GM23248 (cell line): ENCODE results near the gene ZNF586. TPM values are rescaled to one million over a fixed set of nuclear protein-coding genes. Genes with fewer than 3 reads are reported as not detected.
"Not testable (repeated sequence)": the region's sequence is repeated elsewhere in the genome, so short reads cannot be mapped to it uniquely, and the experiment has no call there.

ENCODE experiments used
- DNase-seq: peaks from one replicate; pipeline ENCODE4 v3.0.0-alpha.2; 2015
- H2AFZ ChIP-seq: fragments of 200-600 bp; sonication (generic); 2 replicates; pipeline ENCODE4 v1.6.1; 2016; ENCODE audit warnings: antibody characterized with exemption
- H3F3A ChIP-seq: fragments of 200-600 bp; sonication (generic); 2 replicates; pipeline ENCODE4 v1.6.1; 2016; ENCODE audit warnings: mild to moderate bottlenecking, antibody characterized with exemption, mixed run types; ENCODE audit not compliant: insufficient read depth
- H3K27ac ChIP-seq: fragments of 200-600 bp; sonication (generic); 2 replicates; pipeline ENCODE4 v1.5.1; 2016; ENCODE audit warnings: mild to moderate bottlenecking
- H3K27me3 ChIP-seq: fragments of 200-600 bp; sonication (generic); replicated peaks from 2 replicates; pipeline ENCODE4 v1.6.1; 2016; ENCODE audit warnings: mild to moderate bottlenecking; ENCODE audit not compliant: insufficient read depth
- H3K36me3 ChIP-seq: fragments of 200-600 bp; sonication (generic); 2 replicates; pipeline ENCODE4 v1.6.1; 2016; ENCODE audit warnings: low read depth, mild to moderate bottlenecking
- H3K4me1 ChIP-seq: fragments of 200-600 bp; sonication (generic); 2 replicates; pipeline ENCODE4 v1.6.1; 2016; ENCODE audit warnings: mild to moderate bottlenecking; ENCODE audit not compliant: insufficient read depth
- H3K4me2 ChIP-seq: fragments of 200-600 bp; sonication (generic); one replicate; pipeline ENCODE4 v1.6.1; 2016; ENCODE audit warnings: mild to moderate bottlenecking; ENCODE audit not compliant: unreplicated experiment
- H3K4me3 ChIP-seq: fragments of 200-600 bp; sonication (generic); 2 replicates; pipeline ENCODE4 v1.5.1; 2016; ENCODE audit warnings: mild to moderate bottlenecking
- H3K79me2 ChIP-seq: fragments of 200-600 bp; sonication (generic); 2 replicates; pipeline ENCODE4 v1.6.1; 2016; ENCODE audit warnings: mild to moderate bottlenecking; ENCODE audit not compliant: insufficient read depth
- H3K9ac ChIP-seq: fragments of 200-600 bp; sonication (generic); 2 replicates; pipeline ENCODE4 v1.6.1; 2016; ENCODE audit warnings: mild to moderate bottlenecking
- H3K9me2 ChIP-seq: fragments of 200-600 bp; sonication (generic); 2 replicates; pipeline ENCODE4 v1.6.1; 2016; ENCODE audit warnings: mixed run types, mild to moderate bottlenecking, moderate library complexity; ENCODE audit not compliant: insufficient read depth
- H3K9me3 ChIP-seq: fragments of 200-600 bp; sonication (generic); one replicate; pipeline ENCODE4 v1.6.1; 2017; ENCODE audit warnings: low read depth
- H4K20me1 ChIP-seq: fragments of 200-600 bp; sonication (generic); 2 replicates; pipeline ENCODE4 v1.6.0; 2016; ENCODE audit not compliant: insufficient read depth
- EZH2 ChIP-seq: fragments of 200-600 bp; sonication (generic); IDR thresholded peaks from 2 replicates; pipeline ENCODE4 v1.6.1; 2018; ENCODE audit warnings: antibody characterized with exemption, mild to moderate bottlenecking; ENCODE audit not compliant: insufficient read depth, poor library complexity, severe bottlenecking
- EZH2phosphoT487 ChIP-seq: fragments of 200-600 bp; sonication (generic); IDR thresholded peaks from 2 replicates; pipeline ENCODE4 v1.6.1; 2018; ENCODE audit warnings: antibody characterized with exemption, moderate library complexity, mild to moderate bottlenecking, low read depth; ENCODE audit not compliant: insufficient read depth
- WGBS, 2 experiments: methylation state at CpG; one replicate each; pipeline ENCODE4 v1.1.6; 2015 to 2017; ENCODE audit warnings: low lambda C conversion rate in 2 of 2, low coverage in 1 of 2; ENCODE audit errors: missing lambda C conversion rate in 2 of 2; 5-methylcytosine and 5-hydroxymethylcytosine counted together
- in situ Hi-C: fragments of 300-500 bp; cut with MboI; formaldehyde crosslinking; loops from 2 replicates; pipeline ENCODE4 v1.15.0; 2020
- polyA plus RNA-seq: library from polyadenylated mRNA; unstranded; fragments of >200 nt; fragmentation: Nextera tagmentation; extraction: Ambion mirVana; gene quantifications from 2 replicates; pipeline ENCODE4 v1.2.1, GENCODE V29; 2016
- total RNA-seq: library from RNA; depleted of rRNA; stranded (reverse); fragments of >200 nt; shearing (Covaris generic); gene quantifications from 2 replicates; pipeline ENCODE4 v1.2.3, GENCODE V29; 2014

ZNF586 gene
- total and polyA plus RNA-seq, 2 experiments from 2014 or later, result 5.1 to 20.6 TPM

GRCh38 chr19:57786906-57787305, 17.4 kb downstream of the ZNF586 start:
- no peak overlapping the region for H3K4me2 ChIP-seq
- no peaks in the 10 kb centered on the region for H3K9me2 ChIP-seq
- in situ Hi-C loops, result no loop called here
- H3K9ac ChIP-seq, result no peak overlapping the region
- H3K4me1 ChIP-seq, result no peaks in the 10 kb centered on the region
- H2AFZ ChIP-seq, result no peak overlapping the region
- 91 to 100% methylated on average over 5 of the region's 5 CpGs for WGBS, 2 experiments
- H3K36me3 ChIP-seq, result peaks cover 3% of the 10 kb centered on the region; the same call in 1 of the 2 replicates
- H3F3A ChIP-seq, result no peaks in the 10 kb centered on the region
- H3K27me3 ChIP-seq, result no peaks in the 10 kb centered on the region
- H3K27ac ChIP-seq, result no peak overlapping the region
- no peak for DNase-seq
- no peak for TF ChIP-seq EZH2
- no peak for TF ChIP-seq EZH2phosphoT487
- H4K20me1 ChIP-seq, result no peaks in the 10 kb centered on the region
- no peaks in the 10 kb centered on the region for H3K9me3 ChIP-seq
- peaks cover 88% of the 10 kb centered on the region for H3K79me2 ChIP-seq
- no peak overlapping the region for H3K4me3 ChIP-seq

GRCh38 chr19:57788114-57788692, 18.7 kb downstream of the ZNF586 start:
- Histone ChIP-seq H3K36me3 (0 out of 2 replicates have a peak, but pooled peaks cover 3% of the 10 kb centered on the region), H3K79me2 (peaks cover 82% of the 10 kb centered on the region)
- in situ Hi-C loops, result no loop called here

GRCh38 chr19:57789288-57789687, 19.8 kb downstream of the ZNF586 start:
- in situ Hi-C loops, result no loop called here
- H3K79me2 ChIP-seq, result peaks cover 82% of the 10 kb centered on the region

More at GRCh38 chr19:57788114-57788692, 18.7 kb downstream of the ZNF586 start:
- H2AFZ ChIP-seq, result no peak overlapping the region
- no peaks in the 10 kb centered on the region for H3K4me1 ChIP-seq
- no peaks in the 10 kb centered on the region for H3K9me3 ChIP-seq
- H3K4me3 ChIP-seq, result no peak overlapping the region
- TF ChIP-seq EZH2phosphoT487, result no peak
- no peak for TF ChIP-seq EZH2
- no peaks in the 10 kb centered on the region for H3K9me2 ChIP-seq
- H4K20me1 ChIP-seq, result no peaks in the 10 kb centered on the region
- no peak overlapping the region for H3K9ac ChIP-seq
- no peak for DNase-seq
- no peaks in the 10 kb centered on the region for H3F3A ChIP-seq
- no peak overlapping the region for H3K27ac ChIP-seq
- H3K4me2 ChIP-seq, result no peak overlapping the region
- no peaks in the 10 kb centered on the region for H3K27me3 ChIP-seq

GRCh38 chr19:57796580-57796979, 27.1 kb downstream of the ZNF586 start:
- in situ Hi-C loops, H3K36me3 ChIP-seq, H3F3A ChIP-seq, H3K9me3 ChIP-seq, H4K20me1 ChIP-seq, DNase-seq, H3K4me1 ChIP-seq, H3K4me2 ChIP-seq, H3K4me3 ChIP-seq, H3K27ac ChIP-seq, H3K9ac ChIP-seq, H3K9me2 ChIP-seq, H2AFZ ChIP-seq, H3K27me3 ChIP-seq: not testable (repeated sequence)
- H3K79me2 ChIP-seq, result peaks cover 83% of the 10 kb centered on the region
- WGBS, 2 experiments, result 91 to 96% methylated on average over 1 of the region's 1 CpG

More at GRCh38 chr19:57789288-57789687, 19.8 kb downstream of the ZNF586 start:
- Histone ChIP-seq H3F3A (no peaks in the 10 kb centered on the region), H2AFZ (no peak overlapping the region), H3K27me3 (no peaks in the 10 kb centered on the region), H3K4me2 (no peak overlapping the region), H3K27ac (no peak overlapping the region), H3K36me3 (peaks cover 3% of the 10 kb centered on the region; the same call in 1 of the 2 replicates), H3K9me3 (no peaks in the 10 kb centered on the region), H3K9me2 (no peaks in the 10 kb centered on the region), H3K9ac (no peak overlapping the region), H3K4me3 (no peak overlapping the region), H4K20me1 (no peaks in the 10 kb centered on the region), H3K4me1 (no peaks in the 10 kb centered on the region)
- DNase-seq, result no peak
- 98 to 100% methylated on average over 4 of the region's 4 CpGs for WGBS, 2 experiments
- TF ChIP-seq EZH2phosphoT487 (no peak), EZH2 (no peak)

GRCh38 chr19:57800696-57801095, 31.2 kb downstream of the ZNF586 start:
- H3K4me3 ChIP-seq, result no peak overlapping the region
- 77 to 79% methylated on average over 5 of the region's 5 CpGs for WGBS, 2 experiments
- H2AFZ ChIP-seq, result no peak overlapping the region
- 0 out of 2 replicates have a peak, but pooled peaks cover 2% of the 10 kb centered on the region for H3K36me3 ChIP-seq
- peaks cover 70% of the 10 kb centered on the region for H3K79me2 ChIP-seq
- no peak for DNase-seq
- no peaks in the 10 kb centered on the region for H3K9me2 ChIP-seq
- TF ChIP-seq EZH2phosphoT487 (no peak), EZH2 (no peak)
- in situ Hi-C loops, result no loop called here
- no peak overlapping the region for H3K4me2 ChIP-seq
- H3K9ac ChIP-seq, result no peak overlapping the region
- no peaks in the 10 kb centered on the region for H3K27me3 ChIP-seq
- H3K9me3 ChIP-seq, result no peaks in the 10 kb centered on the region
- H3K27ac ChIP-seq, result no peak overlapping the region
- peaks cover 18% of the 10 kb centered on the region for H3F3A ChIP-seq
- no peaks in the 10 kb centered on the region for H4K20me1 ChIP-seq
- peaks cover 13% of the 10 kb centered on the region for H3K4me1 ChIP-seq
